MM.1S (cell line): Measurements from ENCODE around the gene BAK1.
"Not testable (repeated sequence)": the region's sequence is repeated elsewhere in the genome, so short reads cannot be mapped to it uniquely, and the experiment has no call there.

ENCODE experiments used
- EZH2 ChIP-seq: fragments of 300-600 bp; sonication (generic); optimal IDR thresholded peaks from 2 replicates; pipeline ENCODE3; 2017; ENCODE audit warnings: low read depth, mild to moderate bottlenecking, antibody characterized with exemption, low read length, mixed read lengths
- EZH2phosphoT487 ChIP-seq: fragments of 300-600 bp; sonication (generic); IDR thresholded peaks from 2 replicates; pipeline ENCODE4 v1.6.1; 2018; ENCODE audit warnings: antibody characterized with exemption, low read length
- TF ChIP-seq, protein P1 (sequence below): fragments of 300-600 bp; sonication (generic); IDR thresholded peaks from 2 replicates; pipeline ENCODE4 v1.5.1; 2016; ENCODE audit warnings: antibody characterized with exemption, low read length, mixed read lengths

DNA sequence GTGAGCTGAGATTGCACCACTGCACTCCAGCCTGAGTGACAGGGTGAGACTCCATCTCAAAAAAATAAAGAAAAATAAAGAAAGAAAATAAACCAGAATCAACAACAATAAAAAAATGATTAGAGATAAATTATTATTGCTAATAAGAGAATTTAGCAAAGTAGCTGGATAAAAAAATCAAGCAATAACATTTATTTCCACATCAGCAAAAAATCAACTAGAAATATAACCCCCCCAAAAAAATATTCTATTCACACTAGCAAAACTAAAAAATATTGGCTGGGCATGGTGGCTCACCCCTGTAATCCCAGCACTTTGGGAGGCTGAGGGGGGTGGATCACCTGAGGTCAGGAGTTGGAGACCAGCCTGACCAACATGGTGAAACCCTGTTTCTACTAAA, 49.5 kb downstream of the BAK1 start:
- not testable (repeated sequence) for TF ChIP-seq EZH2, EZH2phosphoT487
- TF ChIP-seq, protein P1, sequence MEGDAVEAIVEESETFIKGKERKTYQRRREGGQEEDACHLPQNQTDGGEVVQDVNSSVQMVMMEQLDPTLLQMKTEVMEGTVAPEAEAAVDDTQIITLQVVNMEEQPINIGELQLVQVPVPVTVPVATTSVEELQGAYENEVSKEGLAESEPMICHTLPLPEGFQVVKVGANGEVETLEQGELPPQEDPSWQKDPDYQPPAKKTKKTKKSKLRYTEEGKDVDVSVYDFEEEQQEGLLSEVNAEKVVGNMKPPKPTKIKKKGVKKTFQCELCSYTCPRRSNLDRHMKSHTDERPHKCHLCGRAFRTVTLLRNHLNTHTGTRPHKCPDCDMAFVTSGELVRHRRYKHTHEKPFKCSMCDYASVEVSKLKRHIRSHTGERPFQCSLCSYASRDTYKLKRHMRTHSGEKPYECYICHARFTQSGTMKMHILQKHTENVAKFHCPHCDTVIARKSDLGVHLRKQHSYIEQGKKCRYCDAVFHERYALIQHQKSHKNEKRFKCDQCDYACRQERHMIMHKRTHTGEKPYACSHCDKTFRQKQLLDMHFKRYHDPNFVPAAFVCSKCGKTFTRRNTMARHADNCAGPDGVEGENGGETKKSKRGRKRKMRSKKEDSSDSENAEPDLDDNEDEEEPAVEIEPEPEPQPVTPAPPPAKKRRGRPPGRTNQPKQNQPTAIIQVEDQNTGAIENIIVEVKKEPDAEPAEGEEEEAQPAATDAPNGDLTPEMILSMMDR: not testable (repeated sequence)
